NOMO-1 (cell line): ENCODE measurements around the gene CDC42BPG.
"Not testable (repeated sequence)": the region's sequence is repeated elsewhere in the genome, so short reads cannot be mapped to it uniquely, and the experiment has no call there.

Source experiments
- DNase-seq, 2 experiments: peaks; one replicate each; lab custom pipeline; 2025; ENCODE audit not compliant: unreplicated experiment in 2 of 2; lab: John Stamatoyannopoulos, UW

Gene CDC42BPG

GRCh38 chr11:64835616-64836447, 8.6 kb downstream of the CDC42BPG start:
- DNase-seq: no peak

DNA sequence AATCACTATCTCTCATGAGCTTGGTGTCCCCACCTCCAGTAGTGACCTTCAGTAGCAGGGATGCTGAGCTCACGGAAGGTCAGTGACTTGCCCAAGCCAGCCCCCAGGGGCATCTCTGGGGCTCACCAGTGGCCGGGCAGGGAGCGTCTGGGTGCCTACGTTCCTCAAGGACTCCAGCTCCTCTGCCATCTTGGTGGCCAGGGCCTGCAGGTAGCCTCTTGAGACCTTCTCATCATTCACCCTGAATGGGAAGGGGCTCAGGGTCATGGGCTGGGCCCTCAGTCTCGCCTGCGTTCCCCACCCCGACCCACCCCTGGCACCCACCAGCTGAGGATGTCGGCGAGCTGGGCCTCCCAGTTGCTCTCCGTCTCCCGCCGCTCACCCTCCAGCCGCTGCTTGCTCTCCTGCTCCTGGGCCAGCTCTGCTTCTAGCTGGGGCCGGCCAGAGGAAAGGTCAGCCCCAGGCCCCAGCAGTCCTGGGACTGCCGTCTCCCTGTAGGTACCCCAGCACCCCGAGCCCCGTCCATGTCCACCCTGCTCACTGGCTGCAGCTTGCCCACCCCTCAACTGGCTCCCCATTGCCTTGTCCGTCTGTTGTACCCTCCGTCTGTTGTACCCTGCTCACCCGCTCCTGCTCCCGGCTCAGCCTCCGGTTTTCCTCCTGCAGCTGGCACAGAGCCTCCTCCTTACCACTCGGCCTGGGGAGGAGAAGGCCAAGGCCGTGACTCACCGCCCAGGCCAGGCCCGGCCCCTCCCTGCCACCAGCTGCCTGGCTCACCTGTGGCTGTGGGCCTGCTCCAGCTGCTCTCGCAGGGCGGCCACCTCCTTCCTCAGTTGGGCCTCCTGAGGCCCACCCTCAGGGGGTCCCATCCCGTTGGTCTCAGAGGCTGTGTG, 9.5 kb downstream of the CDC42BPG start:
- no peak for DNase-seq

DNA sequence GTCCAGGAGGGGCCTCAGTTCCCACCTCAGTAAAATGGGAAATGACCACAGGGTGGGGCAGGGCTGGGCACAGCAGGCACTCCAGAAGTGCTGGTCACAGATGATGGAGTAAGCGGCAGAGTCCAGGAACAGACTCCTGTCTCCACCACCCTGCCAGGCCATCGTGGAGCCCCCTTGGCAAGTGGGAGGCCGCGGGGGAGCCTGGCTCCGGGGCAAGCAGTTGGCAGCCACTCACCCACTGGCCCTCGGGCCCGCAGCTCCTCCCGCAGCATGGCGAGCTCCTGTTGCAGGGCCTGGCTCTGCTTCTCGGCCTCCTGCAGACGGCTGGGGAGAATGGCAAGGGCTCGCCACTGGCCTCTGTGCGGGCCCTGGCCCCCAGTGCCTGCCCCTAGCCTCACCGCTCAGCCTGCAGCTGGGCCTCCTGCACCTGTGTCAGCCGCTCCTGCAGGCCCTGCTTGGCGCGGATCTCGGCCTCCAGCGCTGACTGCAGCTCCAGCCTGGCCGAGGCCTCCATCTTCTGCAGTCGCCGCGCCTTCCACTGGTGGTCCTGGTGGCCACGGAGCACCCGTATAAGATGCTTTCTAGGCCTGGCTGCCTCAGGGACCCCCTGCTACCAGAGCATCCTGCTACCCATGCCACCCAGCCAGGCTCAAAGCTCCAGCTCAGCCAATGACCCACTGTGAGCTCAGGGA, 10.3 kb downstream of the CDC42BPG start:
- DNase-seq: no peak

DNA sequence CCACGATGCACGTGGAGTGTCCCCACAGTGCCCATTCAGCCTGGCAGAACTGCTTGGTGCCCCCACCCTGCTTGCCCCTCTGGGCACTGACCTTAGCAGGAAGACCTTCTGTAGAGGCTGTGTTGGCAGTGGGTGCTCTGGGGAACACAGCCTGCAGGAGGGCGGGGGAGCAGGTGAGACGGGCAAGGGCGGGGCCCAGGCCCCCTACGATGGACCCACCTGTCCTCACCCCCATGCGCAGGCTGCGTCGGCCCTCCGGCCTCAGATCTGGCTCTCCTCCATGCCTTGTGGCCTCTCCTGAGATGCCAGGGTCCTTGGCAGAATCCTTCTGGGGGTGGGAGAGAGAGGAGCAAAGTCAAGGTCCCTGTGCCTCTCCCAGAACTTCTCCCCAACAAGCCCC, 10.9 kb downstream of the CDC42BPG start:
- DNase-seq: no peak

DNA sequence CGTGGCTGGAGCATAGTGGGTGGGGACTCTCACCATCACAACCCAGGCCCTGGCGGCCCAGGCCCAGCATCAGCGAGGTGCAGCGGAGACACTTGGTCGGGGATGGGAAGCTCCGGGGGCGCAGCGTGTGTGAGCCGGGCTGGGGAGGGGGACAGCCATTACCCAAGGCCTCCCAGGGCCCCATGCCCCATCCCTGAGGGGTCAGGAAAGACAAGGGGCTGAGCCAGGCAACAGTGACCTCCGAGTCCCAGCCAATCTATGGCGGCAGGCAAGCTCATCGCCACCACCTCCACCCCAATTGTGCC, 11.3 kb downstream of the CDC42BPG start:
- DNase-seq: no peak

DNA sequence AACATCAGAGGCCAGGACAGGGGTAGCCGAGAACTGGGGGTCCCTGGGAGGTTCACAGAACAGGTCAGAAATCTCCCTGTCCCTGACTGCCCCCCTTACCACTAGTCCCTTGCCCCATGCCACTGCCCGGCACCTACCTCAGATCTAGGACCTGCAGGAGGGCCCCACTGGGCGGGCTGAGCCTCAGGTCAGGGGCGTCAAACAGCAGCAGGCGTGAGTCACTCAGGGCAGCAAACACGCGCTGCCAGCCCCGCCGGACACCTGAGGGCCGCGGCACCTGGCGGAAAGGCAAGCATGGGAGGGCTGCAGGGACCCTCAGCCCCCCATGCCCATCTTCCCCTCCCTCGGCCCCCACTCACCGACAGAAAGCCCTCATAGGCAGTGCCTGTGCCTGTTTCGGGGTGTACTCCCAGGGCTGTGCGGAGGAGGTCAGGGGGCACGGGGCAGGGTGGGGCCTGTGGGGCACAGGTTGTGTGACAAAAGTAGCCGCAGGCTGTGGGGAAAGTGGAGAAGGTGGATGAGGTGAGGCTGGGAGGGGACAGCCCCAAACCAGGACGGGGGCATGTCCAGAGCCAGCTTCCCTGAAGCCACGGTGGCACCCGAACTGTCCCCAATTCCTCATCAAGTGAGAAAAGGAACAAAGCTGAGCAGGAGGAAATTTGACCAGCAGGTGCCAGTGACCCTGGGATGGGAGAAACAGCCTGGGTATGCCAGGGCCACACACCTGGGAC, 11.8 kb downstream of the CDC42BPG start:
- DNase-seq: no peak

DNA sequence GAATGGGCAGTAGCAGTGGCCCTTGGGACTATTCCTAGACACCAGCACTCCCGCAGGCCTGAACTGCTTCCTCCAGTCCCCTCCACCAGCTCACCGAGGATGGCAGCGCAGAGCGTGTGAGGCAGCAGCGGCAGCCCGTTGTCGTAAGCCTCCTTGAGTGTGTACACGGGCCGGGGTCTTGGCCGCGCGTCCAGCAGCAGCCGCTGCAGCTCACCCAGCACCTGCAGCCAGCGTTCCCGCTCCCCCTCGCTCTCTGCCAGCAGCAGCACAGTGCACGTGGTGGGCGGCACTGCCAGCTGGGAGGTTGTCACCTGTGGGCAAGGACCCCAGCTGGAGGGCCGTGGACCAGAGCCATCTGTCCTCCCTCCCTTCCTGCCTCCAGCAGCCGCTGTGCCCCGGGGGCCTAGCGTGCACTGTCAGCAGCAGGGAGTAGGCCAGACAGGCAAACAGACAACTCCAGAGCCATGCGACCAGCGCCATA, 13.0 kb downstream of the CDC42BPG start:
- DNase-seq: no peak

- DNase-seq: no peak
Observed at GRCh38 chr11:64829536-64830251, 14.8 kb downstream of the CDC42BPG start.

GRCh38 chr11:64827451-64827839, 17.0 kb downstream of the CDC42BPG start:
- no peak for DNase-seq

- DNase-seq: no peak
Observed at GRCh38 chr11:64826578-64827450, 17.6 kb downstream of the CDC42BPG start.

- DNase-seq: no peak
Observed at GRCh38 chr11:64826062-64826461, 18.4 kb downstream of the CDC42BPG start.

GRCh38 chr11:64823568-64824119, 20.8 kb downstream of the CDC42BPG start:
- DNase-seq: no peak

DNA sequence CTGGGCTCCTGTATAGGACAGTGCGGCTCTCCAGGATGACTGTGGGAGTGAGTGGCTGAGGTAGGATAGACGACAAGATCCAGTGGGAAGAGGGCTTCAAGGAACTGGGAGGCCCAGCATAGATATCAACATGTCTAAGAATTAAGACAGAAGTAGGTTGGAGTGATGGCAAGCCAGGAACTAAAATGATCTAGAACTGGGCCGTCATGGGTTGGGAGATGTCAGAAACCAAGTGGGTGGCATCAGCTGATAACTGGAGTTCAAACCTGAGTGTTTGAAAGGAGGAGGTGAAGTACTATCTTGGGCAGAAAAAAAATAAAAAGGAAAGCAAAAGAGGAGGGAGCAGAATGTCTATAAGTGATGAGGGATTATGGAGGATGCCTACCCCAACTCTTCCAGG, 27.0 kb downstream of the CDC42BPG start:
- DNase-seq: no peak

- DNase-seq: not testable (repeated sequence)
Observed at GRCh38 chr11:64815433-64815832, 29.0 kb downstream of the CDC42BPG start.

- no peak for DNase-seq
Observed at GRCh38 chr11:64814712-64815187, 29.7 kb downstream of the CDC42BPG start.

GRCh38 chr11:64813826-64814225, 30.6 kb downstream of the CDC42BPG start:
- DNase-seq: no peak

DNA sequence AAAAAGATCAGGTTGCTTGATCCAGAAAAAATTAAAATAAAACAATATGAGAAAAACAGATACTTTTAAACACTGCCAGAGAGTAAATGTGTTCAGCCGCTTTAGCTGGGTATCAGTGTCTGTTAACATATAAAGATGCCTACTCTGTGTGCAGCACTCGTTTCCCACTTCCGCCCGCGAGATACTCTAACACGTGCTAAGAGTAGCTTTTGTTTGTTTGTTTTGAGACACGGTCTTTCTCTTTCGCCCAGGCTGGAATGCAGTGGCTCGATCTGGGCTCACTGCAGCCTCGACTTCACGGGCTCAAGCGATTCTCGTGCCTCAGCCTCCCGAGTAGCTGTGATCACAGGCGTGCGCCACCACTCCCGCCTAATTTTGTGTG, 33.6 kb downstream of the CDC42BPG start:
- DNase-seq: no peak

DNA sequence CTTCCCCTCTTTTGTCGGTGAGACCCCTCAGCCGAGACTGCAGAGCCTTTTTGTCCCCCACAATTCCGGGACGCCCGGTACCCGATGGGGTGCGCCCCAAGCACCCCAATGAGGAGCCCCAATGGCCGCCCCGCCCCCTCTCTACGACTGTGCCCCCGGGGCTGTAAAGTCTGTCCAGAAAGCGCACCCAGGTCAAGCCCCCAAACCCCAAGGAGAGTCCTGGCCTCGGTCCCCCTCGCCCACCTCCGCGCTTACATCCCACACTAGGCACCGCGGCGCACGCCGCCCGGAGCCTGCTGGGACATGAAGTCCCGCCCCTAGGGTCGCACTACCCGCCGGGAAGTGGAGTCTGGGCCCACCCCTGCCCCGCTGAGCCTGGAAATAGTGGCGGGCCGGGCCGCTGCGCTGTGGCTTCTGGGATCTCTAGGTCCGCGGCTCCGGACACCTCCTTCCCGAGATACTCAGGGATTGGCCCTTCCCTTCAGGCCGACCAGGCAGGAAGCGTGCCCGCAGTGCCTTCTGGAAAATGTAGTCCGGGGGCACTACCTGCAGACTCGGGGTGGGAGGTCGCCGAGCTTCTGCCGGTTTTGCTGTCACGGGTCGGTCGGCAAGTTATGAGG, 34.1 kb downstream of the CDC42BPG start, which contains the start of gene MEN1:
Gene MEN1 (minus strand): TSS at position 281 of the 620 bp plus-strand sequence. CDS start 442 bp downstream, outside the sequence.
- peak; percentile 98 for DNase-seq
